Left lobe of liver (tissue), 2 donors: Measurements from ENCODE around the gene TAS2R40. TPM values are rescaled to one million over a fixed set of nuclear protein-coding genes. Genes with fewer than 3 reads are reported as not detected.
A peak's percentile ranks its signal among the peaks of the same experiment; 100 is the strongest.

Source experiments
- ATAC-seq: fragments of 200-7000 bp; cut with Tn5 transposase; one replicate; pipeline ENCODE4 v1.9.1; 2020; ENCODE audit warnings: mild to moderate bottlenecking, moderate library complexity
- DNase-seq: peaks from one replicate; pipeline ENCODE4 v3.0.0-alpha.2; 2020; ENCODE audit warnings: low spot score
- total RNA-seq: library from RNA; stranded (reverse); gene quantifications from one replicate; pipeline ENCODE4 v1.2.1, GENCODE V29; 2021
- donor health status: DM: no; HTN: no; CAD: no; lungs with moderate emphysema.
- donor health status: DM: no; HTN: yes; CAD: no.

Gene TAS2R40
- total RNA-seq, 1 donor from 2014 or later = not detected

DNA sequence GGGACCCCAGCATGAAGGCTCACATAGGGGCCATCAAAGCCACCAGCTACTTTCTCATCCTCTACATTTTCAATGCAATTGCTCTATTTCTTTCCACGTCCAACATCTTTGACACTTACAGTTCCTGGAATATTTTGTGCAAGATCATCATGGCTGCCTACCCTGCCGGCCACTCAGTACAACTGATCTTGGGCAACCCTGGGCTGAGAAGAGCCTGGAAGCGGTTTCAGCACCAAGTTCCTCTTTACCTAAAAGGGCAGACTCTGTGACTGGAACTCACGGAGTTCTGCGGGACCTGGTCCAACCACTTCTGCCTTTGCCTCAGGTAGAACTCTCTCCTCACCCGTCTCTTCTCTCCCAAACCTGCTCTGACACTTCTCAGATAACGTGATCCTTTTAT lies 945 bp downstream of the TAS2R40 start:
- peak; percentile 20 for ATAC-seq

DNA sequence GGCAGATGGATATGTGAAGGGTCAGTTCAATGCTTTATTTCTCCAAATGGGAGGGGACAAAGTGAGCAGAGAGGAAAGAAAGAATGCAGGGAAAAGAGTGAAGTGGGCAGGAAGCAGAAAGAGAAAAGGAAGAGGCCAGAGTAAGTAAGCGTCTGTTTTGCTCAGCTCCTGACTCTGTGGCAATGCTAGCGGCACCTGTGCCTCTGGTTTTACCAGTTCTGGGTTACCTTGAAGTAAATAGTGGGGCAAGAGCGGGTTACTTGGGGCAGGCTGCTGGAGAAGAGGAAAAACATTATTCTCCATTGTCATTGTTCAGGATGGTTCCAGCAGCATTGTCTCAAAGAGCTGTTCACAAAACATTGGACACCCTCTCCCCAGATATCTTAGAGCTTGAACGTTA lies 1.9 kb downstream of the TAS2R40 start:
- DNase-seq = no peak

More for the DNA sequence above, 945 bp downstream of the TAS2R40 start:
- no peak for DNase-seq

DNA sequence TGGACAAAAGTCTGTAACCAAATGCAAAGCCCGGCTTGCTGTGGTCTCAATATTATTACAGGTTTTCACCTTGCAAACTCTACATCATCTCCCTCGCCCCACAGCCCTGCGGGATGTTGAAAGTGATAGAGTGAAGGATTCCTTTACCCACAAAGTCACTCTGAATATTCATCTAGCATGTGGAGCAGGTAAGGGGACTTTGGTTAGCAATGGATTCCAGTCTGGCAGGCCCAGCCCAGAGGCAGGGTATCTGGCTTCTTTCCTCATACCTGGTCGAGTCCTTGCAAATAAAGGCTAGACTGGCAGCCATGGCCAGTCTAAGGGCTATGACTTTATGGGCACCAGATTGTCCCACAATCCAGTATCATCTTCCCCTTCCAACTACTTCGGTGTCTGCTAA lies 3.2 kb downstream of the TAS2R40 start:
- ATAC-seq = no peak
- DNase-seq = no peak

More for the DNA sequence above, 1.9 kb downstream of the TAS2R40 start:
- ATAC-seq = no peak

DNA sequence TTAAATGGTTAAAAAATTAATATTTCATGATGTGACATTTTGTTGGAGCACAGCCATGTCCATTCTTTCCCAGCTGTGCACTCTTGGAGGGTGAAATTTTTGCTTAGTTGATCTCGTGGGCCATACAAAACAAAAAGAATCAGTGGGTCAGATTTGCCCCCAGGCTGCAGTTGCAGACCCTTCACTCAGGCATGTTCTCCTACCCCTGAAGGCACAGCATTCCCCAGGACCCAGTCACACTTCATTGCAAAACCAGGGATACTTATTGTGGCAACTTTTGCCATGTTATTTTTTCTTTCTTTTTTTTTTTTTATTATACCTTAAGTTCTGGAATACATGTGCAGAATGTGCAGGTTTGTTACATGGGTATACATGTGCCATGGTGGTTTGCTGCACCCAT lies 6.0 kb downstream of the TAS2R40 start:
- DNase-seq (no peak), ATAC-seq (no peak)

DNA sequence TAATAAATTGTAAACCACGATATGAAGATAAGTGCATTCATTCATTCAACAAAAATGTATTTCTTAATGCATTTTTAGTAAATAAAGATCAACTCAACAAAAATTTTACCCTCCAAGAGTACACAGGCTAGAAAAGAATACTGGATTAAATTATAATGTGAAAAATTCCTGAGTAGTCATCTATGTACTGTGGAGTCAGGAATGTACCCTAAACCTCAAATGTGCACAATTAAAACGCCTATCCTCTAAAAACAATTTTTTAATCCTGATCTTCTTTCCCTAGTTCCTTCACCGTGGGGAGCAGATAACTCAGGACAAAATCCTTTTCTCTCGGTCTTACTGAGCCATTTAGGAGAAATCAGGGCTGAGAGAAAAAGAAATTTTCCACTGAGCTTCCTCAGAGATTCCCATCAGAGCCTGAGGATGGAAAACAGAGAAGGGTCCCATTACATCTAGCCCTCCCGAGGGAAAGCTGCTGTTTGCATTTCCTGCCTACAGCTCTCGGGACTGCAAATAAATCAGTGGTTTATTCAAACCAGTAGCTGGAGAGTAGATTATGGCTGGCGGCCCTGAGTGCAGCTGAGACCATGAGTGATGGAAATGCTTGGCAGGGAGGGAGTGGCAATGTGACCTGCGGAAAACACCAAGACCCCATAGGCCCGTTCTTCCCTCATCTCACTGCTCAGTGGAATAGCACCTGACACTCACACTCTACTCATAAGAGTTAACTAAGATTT lies 7.4 kb downstream of the TAS2R40 start:
- no peak for DNase-seq
- no peak for ATAC-seq

DNA sequence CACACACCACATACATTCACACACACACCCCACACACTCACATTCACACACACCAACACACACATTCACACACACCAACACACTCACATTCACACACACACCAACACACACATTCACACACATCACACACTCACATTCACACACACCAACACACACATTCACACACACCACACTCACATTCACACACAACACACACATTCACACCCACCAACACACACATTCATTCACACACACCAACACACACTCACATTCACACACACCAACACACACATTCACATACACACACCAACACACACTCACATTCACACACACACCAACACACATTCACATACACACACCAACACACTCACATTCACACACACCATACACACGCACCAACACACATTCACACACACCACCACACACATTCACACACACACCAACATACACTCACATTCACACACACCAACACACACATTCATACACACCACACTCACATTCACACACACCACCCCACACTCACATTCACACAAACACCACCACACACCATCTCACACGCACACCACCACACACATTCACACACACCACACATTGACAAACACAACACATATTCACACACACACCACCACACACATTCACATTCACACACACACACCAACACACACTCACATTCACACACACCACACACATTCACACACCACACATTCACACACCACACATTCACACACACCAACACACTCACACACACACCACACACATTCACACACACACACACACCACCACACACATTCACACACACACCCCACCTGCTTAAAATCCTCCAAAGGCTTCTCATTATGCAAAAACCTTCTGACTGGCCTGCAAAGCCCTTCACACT lies 9.0 kb downstream of the TAS2R40 start:
- DNase-seq (no peak), ATAC-seq (no peak)

DNA sequence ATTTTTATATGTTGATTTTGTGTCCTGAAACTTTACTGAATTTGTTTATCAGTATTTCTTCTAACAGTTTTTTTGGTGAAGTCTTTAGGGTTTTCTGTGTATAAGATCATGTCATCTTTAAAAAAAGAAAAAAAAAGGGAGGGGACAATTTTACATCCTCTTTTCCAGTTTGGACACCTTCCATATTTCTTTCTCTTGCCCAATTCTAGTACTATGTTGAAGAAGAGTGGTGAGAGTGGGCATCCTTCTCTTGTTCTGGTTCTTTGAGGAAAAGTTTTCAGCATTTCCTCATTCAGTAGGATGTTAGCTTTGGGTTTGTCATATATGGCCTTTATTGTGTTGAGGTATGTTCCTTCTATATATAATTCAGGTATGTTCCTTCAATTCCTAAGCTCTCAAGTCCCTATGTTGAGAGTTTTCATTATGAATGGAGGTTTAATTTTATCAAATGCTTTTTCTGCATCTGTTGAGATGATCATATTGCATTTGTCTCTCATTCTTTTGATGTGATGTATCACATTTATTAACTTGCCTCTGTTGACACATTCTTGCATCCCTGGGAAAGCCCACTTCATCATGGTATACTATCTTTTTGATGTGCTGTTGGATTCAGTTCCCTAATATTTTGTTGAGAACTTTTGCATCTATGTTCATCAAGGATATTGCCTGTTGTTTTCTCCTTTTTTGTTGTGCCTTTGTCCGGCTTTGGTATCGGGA lies 12.1 kb downstream of the TAS2R40 start:
- DNase-seq = no peak
- ATAC-seq = no peak

DNA sequence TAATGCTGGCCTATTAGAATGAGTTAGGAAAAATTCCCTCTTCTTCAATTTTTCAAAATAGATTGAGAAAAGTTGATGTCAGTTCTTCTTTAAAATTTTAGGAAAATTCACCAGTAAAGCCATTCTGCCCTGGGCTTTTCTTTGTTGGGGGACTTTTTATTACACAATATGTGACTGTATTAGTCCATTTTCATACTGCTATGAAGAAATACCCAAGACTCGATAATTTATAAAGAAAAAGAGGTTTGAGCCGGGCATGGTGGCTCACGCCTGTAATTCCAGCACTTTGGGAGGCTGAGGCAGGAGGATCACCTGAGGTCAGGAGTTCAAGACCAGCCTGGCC lies 12.7 kb downstream of the TAS2R40 start:
- DNase-seq (no peak), ATAC-seq (no peak)

DNA sequence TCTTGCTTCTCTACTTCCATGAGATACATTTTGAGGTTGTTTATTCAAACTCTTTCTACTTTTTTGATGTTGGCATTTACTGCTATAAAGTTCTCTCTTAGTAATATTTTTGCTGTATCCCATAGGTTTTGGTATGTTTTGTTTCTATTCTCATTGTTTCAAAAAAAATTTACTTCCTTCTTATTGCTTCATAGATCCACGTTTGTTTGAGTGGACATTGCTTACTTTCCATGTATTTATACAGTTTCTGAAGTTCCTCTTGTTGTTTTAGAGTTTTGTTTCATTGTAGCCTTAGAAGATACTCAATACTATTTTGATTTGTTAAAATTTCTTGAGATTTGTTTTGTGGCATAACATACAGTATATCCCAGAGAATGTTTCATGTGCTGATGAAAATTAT lies 13.7 kb downstream of the TAS2R40 start:
- no peak for DNase-seq
- ATAC-seq = no peak

DNA sequence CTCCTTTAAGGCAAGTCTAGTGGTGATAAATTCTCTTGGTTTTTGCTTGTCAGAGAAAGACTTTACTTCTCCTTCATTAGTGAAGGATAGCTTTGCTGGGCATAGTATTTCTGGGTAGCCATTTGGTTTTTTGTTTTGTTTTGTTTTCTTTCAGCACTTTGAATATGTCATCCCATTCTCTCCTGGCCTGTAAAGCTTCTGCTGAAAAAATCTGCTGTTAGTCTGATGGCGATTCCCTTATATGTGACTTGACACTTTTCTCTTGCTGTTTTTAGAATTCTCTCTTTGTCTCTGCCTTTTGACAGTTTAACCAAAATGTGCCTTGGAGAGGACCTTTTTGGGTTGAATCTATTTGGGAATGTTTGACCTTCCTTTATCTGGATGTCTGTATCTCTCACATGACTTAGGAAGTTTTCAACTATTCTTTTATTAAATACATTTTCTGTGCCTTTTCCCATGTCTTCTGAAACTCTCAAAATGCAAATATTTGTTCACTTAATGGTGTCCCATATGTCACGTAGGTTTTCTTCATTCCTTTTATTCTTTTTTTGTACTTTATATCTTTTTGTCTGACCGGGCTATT lies 14.7 kb downstream of the TAS2R40 start:
- ATAC-seq = no peak
- no peak for DNase-seq

DNA sequence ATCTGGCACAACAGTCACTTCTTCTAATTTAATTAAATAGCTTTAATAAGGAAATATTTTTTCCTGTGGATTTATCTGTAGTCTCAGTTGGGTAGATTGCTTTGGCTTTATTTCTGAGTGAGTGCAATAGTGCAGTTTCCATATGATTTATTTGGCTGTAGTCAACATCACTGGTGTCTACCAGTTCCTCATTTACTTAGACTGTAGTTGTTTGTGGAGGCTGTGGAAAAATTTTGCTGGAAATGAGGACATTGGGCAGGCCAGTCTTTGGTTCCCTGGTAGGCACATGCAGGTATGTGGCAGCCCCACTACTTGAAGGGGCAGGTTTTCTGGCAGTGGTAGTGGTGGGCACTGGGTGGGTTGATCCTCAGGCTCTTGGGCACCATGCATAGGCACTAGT lies 15.5 kb downstream of the TAS2R40 start:
- DNase-seq (no peak), ATAC-seq (no peak)

DNA sequence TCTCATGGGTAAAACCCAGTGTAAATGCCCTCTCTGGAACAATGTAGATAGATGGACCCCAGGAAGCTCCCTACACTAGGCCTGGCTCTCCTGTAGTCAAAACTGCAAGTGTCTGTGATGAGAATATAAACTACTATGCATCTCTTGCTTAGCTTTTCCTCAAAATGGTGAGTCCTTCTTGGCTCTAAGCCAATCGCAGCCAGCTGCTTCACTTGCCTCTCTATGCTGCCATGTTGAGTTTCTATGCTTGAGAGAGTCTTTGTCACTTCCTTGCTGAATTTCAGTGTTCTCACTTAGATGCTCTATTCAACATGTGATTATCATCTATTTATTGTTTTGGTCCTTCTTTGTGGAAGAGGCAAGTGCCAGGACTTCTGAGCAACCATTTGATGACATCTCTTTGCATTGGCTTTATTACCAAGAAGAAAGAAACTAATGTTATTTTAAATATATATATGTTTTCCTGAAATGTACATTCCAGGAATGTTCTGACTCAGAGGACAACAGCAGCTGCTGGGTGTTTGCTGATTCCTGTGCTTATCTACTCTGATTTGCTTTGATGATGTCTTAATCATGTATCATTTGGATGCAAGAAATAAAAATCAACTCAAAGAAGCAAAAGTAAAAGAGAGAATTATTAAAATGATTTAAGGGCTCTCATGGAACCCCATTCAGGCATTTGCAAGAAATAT lies 16.6 kb downstream of the TAS2R40 start:
- no peak for DNase-seq
- no peak for ATAC-seq

DNA sequence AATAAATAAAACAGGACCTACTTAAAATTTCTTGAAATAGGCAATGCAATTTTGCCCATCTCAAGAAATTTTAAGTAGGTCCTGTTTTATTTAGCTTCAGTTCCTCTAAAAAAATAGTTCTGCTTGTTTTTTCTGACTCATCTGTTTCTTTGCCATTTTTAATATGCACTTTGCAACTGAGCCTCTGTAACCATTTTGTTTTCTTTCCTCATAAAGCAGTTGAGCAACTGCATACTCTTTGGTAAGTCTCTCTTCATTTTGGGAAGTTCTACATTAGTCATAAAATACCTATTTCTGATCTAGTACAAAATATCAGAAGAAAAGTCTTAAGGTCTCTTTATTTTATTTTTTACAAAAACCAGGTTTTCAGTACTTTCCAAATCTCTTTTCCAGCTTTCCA lies 18.0 kb downstream of the TAS2R40 start:
- peak; percentile 15 for ATAC-seq
- no peak for DNase-seq

DNA sequence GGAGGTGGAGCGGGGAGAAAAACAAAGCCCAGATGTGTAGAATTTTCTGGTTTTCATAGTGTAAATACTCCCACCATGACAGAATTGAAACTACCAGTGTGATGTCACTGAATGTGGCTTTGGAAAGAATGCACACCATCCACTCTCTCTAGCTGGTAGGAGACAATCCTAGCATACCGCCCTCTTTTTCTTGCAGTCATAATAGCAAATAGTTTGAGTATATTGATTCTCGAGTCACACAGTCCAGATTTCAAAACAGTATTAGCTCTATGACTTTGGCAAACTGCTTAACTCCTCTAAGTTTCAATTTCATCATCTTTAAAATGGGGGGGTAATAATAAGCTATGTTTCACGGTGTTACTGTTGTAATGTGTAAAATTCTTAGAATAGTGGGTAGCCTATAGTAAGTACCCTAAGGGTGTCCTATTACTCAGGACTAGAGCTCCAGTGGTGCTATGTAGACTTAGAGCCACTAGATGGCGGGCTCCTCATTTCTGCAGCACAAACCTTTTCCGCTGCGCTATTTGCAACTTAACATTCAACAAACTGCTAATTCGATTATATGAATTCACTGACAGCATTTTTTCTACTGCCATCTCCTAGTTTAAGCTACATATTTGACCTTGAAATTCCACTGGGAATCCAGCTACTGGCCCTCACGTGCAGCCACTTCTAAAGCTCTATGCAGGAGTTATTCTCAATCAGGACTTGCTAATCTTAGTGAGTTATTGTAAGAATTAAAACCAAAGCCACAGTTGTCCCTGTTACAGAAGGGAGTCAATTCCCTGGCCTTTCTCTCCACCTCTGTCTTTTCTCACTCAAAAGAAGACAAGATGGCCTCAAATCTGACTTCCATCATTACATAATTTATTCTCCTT lies 18.7 kb downstream of the TAS2R40 start:
- DNase-seq = peak; percentile 76
- ATAC-seq = peak; percentile 95

DNA sequence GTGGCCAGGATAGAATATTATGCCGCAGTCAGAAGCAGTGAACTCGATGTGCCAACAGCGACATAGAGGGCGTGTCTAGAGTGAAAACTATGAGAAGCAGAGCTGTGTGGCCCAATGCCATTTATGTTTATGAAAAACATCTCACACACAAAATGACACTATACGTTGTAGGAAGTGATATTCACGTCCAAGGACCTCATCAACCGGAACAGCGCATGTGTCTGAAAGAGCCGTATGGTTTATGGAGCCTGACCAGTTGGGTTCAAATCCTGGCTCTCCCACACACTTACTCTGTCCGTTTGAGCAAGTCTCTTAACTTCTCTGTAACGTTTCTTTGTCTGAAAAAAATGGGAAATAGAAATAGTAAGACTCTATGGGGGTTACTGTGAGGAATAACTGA lies 20.5 kb downstream of the TAS2R40 start:
- ATAC-seq (no peak), DNase-seq (no peak)

DNA sequence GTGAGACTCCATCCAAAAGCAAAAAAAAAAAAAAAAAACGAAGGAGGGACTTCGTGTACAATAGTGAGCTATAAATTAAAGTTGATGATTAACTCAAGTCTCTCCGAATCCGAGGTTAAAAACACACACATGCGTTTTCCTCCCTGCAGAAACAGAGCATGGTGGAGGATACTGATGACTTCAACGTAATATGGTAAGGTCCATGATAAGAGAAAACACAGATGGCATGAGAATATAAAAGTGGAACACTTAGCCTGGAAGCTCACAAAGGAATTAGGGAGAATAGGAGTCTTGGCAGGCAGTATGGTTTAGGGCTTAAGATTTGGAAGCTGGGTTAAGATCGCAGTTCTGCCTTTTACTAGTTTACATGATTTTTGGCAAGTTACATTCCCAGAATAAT lies 21.3 kb downstream of the TAS2R40 start:
- DNase-seq (no peak), ATAC-seq (no peak)

DNA sequence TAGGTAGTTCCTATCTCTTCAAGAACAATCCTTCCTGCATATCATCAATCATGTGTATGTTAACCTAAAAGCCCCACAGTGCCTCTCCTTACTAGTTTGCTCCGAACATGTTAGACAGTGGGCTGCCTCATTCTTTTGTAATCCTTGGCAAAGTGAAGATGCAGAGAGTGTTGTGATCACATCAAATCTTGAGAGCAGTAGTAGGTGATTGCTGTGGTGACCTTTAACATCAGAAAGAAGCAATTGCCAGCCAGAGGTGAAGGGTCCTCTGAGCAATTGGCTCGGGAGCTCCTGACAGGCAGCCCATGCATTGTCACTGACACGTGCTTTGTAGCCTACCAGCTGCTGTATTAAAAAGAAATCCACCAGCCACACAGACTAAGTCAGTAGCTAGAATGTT lies 21.8 kb downstream of the TAS2R40 start:
- no peak for DNase-seq

DNA sequence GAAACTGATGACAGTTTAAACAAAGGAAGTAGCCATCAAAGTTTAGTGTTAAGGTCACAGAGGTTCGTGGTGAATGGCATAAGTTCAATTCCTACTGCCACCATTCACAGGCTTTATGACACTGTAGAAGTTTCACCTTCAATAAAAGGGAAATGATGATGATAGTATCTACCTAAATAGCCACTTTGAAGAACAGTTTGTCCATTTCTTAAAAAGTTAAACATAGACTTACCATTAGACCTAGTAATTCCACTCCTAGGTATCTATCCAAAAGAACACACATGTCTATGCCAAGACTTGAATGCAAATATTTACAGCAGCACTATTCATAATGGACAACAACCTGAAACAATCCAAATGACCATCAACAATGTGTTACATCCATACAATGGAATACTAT lies 22.5 kb downstream of the TAS2R40 start:
- DNase-seq (no peak), ATAC-seq (no peak)

More for the DNA sequence above, 21.8 kb downstream of the TAS2R40 start:
- peak; percentile 26 for ATAC-seq

DNA sequence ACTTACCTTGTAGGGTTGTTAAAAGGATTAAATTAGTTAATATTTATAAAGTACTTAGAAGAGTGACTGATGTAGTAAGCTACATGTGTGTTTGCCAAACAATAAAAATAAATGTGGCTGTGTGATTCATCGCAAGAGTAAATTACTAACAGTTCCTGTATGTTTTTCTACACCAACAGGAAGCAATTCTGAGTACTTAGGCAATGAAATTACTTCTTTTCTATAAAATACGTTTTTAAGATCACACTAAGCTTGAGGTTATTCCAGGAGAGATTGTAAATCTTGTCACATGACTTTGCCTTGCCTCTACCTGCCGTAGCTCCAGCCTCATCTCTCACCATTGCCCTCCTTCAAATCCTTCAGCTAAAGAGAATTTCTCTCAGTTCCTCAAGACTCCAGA lies 23.3 kb downstream of the TAS2R40 start:
- ATAC-seq (no peak), DNase-seq (no peak)

DNA sequence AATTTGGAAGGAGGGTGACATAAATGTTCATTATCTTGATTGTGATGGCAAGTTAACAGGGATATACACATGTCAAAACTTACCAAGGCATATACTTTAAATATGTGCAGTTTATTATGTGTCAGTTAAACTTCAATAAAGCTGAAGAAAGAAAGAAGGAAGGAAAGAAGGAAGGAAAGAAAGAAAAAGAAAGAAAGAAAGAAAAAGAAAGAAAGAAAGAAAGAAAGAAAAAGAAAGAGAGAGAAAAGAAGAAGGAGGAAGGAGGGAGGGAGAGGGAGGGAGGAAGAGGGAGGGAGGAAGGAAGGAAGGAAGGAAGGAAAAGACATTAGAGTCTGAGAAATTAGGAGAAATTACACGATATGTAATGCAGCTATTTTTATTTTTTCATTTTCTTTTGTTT lies 25.5 kb downstream of the TAS2R40 start:
- ATAC-seq (no peak), DNase-seq (no peak)
